COR-L47 (cell line): Measurements from ENCODE around the gene RBBP8NL.
A peak's percentile ranks its signal among the peaks of the same experiment; 100 is the strongest.
"Not testable (repeated sequence)": the region's sequence is repeated elsewhere in the genome, so short reads cannot be mapped to it uniquely, and the experiment has no call there.

Experiments used
- DNase-seq: peaks from one replicate; lab custom pipeline; 2025; lab: John Stamatoyannopoulos, UW

RBBP8NL gene

GRCh38 chr20:62374331-62375152 is 52.8 kb downstream of the RBBP8NL start:
- no peak for DNase-seq

GRCh38 chr20:62373631-62374179 is 53.6 kb downstream of the RBBP8NL start:
- not testable (repeated sequence) for DNase-seq

GRCh38 chr20:62372042-62372993 is 55.0 kb downstream of the RBBP8NL start:
- no peak for DNase-seq

DNA sequence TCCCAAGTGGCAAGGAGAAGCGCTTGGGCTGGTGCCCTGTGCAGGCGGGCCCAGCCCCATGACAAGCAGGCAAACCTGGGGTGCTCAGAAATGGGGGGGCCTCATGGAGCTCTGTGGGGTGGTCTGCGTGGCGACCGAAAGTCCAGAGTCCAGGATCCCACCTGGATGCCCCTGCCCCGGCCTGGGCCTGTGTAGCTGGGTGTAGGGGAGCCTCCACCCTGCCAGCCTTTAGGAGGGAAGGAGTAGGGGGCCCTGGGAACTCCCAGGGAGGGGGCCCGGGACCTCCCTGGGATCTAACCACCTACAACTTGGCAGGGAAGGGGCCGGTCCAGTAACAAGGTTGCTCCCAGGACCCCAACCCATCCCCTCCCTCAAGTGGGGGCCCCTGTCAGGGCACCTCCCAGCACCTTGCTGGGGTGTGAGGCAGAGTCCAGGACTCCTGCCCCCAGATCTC is 55.7 kb downstream of the RBBP8NL start:
- DNase-seq: no peak

DNA sequence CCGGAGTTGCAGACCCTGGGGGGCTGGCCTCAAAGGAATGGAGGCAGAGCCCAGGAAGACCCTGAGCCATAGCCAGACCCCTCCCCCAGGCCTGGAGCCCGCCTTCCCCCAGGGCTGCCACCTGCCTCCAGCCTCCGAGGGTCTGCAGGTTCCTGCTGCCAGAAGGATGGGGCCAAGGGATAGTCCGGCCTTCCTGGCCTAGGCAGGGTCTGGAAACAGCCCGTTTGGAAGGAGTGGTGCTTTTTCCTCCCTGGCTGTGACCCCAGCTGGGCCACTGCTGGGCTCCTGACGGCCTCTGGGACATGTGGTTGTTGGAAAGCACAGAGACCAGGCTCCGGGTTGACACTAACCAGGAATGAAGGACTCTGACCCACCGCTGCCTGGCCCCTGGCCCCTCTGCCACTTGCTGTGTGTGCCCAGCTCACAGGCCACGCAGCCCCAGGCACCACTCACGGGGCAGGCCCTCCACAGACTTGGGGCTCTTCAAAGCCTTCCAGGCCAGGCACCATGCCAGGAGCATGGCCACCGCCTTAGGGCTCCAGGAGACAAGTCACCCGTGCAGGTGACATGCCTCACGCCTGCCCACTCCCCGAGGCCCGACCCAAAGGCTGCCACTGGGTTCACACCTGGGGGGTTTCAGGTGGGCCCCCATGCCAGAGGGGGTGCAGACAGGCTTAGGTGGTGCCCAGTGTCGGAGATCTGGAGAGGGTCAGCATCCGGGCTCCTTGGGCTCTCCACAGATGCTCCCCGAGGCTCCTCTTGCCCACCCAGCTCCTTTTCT is 56.3 kb downstream of the RBBP8NL start:
- no peak for DNase-seq

- no peak for DNase-seq
Observed at GRCh38 chr20:62370115-62370806, 57.1 kb downstream of the RBBP8NL start.

- no peak for DNase-seq
Observed at GRCh38 chr20:62369815-62370114, 57.6 kb downstream of the RBBP8NL start.

DNA sequence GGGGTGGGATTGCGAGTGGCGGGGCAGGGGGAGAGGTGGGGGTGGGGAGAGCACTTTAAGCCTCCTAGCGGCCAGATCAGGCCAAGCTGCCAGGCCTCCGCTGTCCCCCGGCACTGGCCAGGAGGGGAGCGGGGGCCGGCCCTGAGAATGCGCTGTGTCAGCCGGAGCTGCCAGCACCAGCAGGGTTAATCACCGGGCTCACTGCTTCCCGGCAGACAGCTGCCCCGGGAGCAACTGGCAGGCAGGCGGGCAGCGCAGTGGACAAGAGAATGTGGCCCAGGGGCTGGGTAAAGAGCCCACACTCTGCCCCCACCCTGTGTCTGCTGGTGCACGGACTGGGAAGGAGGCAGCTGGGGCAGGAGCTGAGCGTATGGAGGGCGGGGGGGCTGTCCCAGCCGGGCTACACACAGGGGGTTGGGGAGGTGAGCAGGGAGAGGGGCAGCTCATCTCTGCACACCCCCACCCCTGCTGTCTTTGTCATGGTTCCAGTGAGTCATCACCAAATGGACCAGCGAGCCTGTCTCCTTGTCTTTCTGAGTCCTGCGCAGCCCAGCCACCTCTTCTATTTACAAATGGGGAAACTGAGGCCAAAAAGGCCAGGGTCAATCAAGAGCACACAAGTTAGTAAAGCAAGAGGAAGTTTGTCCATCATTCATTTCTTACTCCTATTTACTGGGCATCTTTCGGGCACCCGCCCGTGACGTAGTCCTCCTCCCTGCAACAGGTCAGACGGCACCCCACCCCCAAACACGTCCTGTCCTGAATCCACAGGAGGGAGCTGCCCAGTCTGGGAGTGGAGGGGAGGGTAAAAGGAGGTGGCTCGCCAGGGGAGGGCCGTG is 58.1 kb downstream of the RBBP8NL start:
- no peak for DNase-seq

GRCh38 chr20:62368392-62368975 is 58.9 kb downstream of the RBBP8NL start:
- DNase-seq: no peak

- DNase-seq: no peak
Observed at GRCh38 chr20:62367633-62368391, 59.5 kb downstream of the RBBP8NL start.

DNA sequence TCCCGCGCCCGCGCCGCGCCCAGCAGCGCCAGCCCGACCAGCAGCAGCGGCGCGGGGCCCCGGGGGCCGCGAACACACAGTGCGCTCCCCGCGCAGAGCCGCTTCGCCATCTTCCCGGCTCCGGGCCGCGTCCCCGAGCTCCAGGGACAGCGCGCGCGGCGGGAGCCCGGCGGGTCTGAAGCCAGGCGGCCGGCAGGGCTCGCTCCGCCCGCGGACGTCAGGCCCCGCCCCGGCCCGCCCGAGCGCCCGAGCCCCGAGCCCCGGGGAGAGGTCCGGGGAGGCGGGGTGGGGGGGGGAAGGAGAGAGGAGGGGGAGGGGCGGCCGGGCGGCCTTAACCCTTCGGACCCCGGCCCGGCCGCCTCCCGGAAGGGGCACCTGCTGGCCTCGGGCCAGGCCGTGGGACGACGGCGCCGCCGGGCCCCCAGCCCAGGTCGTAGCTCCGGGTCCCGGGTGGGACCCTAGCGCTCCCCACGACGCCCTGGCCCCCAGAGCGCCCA is 60.2 kb downstream of the RBBP8NL start, which contains the start of gene LAMA5:
Gene LAMA5 (minus strand): TSS at position 177 of the 497 bp plus-strand sequence. CDS start 67 bp downstream, at position 110.
- DNase-seq: no peak

- DNase-seq: peak; percentile 36
Observed at GRCh38 chr20:62366370-62367135, 60.8 kb downstream of the RBBP8NL start.

DNA sequence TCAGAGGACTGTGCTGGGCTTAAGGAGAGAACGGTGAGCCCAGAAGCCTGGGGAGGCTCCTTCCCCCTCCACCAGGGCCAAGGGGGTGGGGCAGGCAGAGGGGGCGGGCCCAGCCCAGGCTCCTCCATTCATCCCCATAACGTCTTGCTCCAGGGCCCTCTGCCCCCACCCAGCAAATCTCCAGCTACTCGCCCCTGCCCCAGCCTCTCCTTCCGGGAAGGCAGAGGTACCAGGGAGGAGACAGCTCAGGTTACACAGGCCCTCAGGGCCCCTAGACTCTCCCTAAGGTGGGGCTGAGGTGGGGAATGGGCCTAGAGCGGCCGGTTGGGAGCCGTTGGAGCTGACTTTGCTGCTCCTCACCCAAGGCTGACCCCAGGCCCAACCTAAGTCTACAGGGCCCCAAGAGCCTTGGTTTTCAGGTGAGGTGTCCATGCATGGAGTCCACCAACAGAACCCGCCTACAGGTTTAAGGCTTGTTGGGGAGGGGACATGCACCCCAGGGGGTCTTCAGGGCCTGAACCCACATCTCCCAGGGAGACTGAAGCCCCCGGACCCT is 61.4 kb downstream of the RBBP8NL start:
- no peak for DNase-seq

- DNase-seq: no peak
Observed at GRCh38 chr20:62364911-62365736, 62.2 kb downstream of the RBBP8NL start.

GRCh38 chr20:62363920-62364851 is 63.2 kb downstream of the RBBP8NL start:
- DNase-seq: no peak
